DND-41 (cell line): ENCODE results near the gene TPRX1.

Experiments used
- ATAC-seq: fragments of 200-7000 bp; cut with Tn5 transposase; 3 replicates; pipeline ENCODE4 v1.9.1; 2021; ENCODE audit warnings: low read depth; ENCODE audit not compliant: insufficient read depth
- DNase-seq: peaks from one replicate; pipeline ENCODE4 v3.0.0-alpha.2; 2020
- H2AFZ ChIP-seq: 2 replicates; pipeline ENCODE4 v1.6.0; 2012; ENCODE audit warnings: low read depth, low read length
- H3K27ac ChIP-seq: 2 replicates; pipeline ENCODE4 v1.5.1; 2012; ENCODE audit warnings: low read length, inconsistent platforms
- H3K27me3 ChIP-seq: fragments of 200-600 bp; sonication (generic); 2 replicates; pipeline ENCODE4 v1.6.0; 2012; ENCODE audit warnings: low read length, mild to moderate bottlenecking, inconsistent platforms; ENCODE audit not compliant: insufficient read depth, poor library complexity
- H3K36me3 ChIP-seq: 2 replicates; pipeline ENCODE4 v1.5.1; 2012; ENCODE audit warnings: low read length, inconsistent platforms; ENCODE audit not compliant: insufficient read depth
- H3K4me1 ChIP-seq: 2 replicates; pipeline ENCODE4 v1.5.1; 2012; ENCODE audit warnings: mild to moderate bottlenecking, low read length; ENCODE audit not compliant: insufficient read depth
- H3K4me2 ChIP-seq: 2 replicates; pipeline ENCODE4 v1.6.0; 2012; ENCODE audit warnings: mild to moderate bottlenecking, moderate library complexity, low read length, inconsistent platforms; ENCODE audit not compliant: insufficient read depth
- H3K4me3 ChIP-seq, 2 experiments: fragments of 200-600 bp in 1 of 2; shearing (Covaris generic) in 1 of 2; 2 replicates each; pipeline ENCODE4 v1.5.1; 2012 to 2016; ENCODE audit warnings: inconsistent platforms in 2 of 2, low read length in 2 of 2, mild to moderate bottlenecking in 2 of 2, low read depth in 1 of 2, moderate library complexity in 1 of 2
- H3K79me2 ChIP-seq: 2 replicates; pipeline ENCODE4 v1.6.0; 2012; ENCODE audit warnings: low read length, inconsistent platforms; ENCODE audit not compliant: insufficient read depth
- H3K9ac ChIP-seq: 2 replicates; pipeline ENCODE4 v1.6.0; 2012; ENCODE audit warnings: low read depth, mild to moderate bottlenecking, inconsistent platforms, low read length, moderate library complexity
- H3K9me3 ChIP-seq: 2 replicates; pipeline ENCODE4 v1.5.1; 2012; ENCODE audit warnings: low read length, moderate library complexity, mild to moderate bottlenecking, inconsistent platforms; ENCODE audit not compliant: insufficient read depth, severe bottlenecking
- H4K20me1 ChIP-seq: 2 replicates; pipeline ENCODE4 v1.6.0; 2012; ENCODE audit warnings: low read length; ENCODE audit not compliant: insufficient read depth
- CTCF ChIP-seq: IDR thresholded peaks from 2 replicates; pipeline ENCODE4 v1.5.1; 2012; ENCODE audit warnings: borderline replicate concordance, low read length, moderate library complexity, mild to moderate bottlenecking; ENCODE audit not compliant: poor library complexity, severe bottlenecking; ENCODE audit errors: extremely low read depth
- EZH2 ChIP-seq: IDR thresholded peaks from 3 replicates; pipeline ENCODE4 v1.6.1; 2012; ENCODE audit warnings: borderline replicate concordance, low read depth, mild to moderate bottlenecking, moderate library complexity, low read length, inconsistent platforms; ENCODE audit not compliant: severe bottlenecking

TPRX1 gene

GRCh38 chr19:47842941-47843340 is 38.6 kb upstream of the TPRX1 start:
- H3K9me3 ChIP-seq, result no peaks in the 10 kb centered on the region
- H3K79me2 ChIP-seq, result no peaks in the 10 kb centered on the region
- no peak overlapping the region for H3K9ac ChIP-seq
- no peak for ATAC-seq
- no peak overlapping the region for H3K4me2 ChIP-seq
- TF ChIP-seq CTCF, result no peak
- TF ChIP-seq EZH2, result no peak
- no peak for DNase-seq
- no peak overlapping the region for H2AFZ ChIP-seq
- H4K20me1 ChIP-seq, result no peaks in the 10 kb centered on the region
- H3K4me1 ChIP-seq, result no peaks in the 10 kb centered on the region
- no peak overlapping the region for H3K27ac ChIP-seq
- H3K27me3 ChIP-seq, result peaks cover 4% of the 10 kb centered on the region
- H3K4me3 ChIP-seq, result no peak overlapping the region
- no peaks in the 10 kb centered on the region for H3K36me3 ChIP-seq

- Histone ChIP-seq H3K27ac (no peak overlapping the region), H3K4me2 (no peak overlapping the region), H3K9ac (no peak overlapping the region), H2AFZ (no peak overlapping the region), H4K20me1 (no peaks in the 10 kb centered on the region), H3K27me3 (peaks cover 4% of the 10 kb centered on the region), H3K4me1 (no peaks in the 10 kb centered on the region), H3K79me2 (no peaks in the 10 kb centered on the region), H3K9me3 (no peaks in the 10 kb centered on the region), H3K36me3 (no peaks in the 10 kb centered on the region), H3K4me3 (no peak overlapping the region)
- TF ChIP-seq CTCF (no peak), EZH2 (no peak)
- ATAC-seq (no peak), DNase-seq (no peak)
These were observed 35.6 kb upstream of the TPRX1 start for GRCh38 chr19:47839913-47840312.

GRCh38 chr19:47839411-47839810 is 35.1 kb upstream of the TPRX1 start:
- Histone ChIP-seq H3K4me3 (no peak overlapping the region), H2AFZ (no peak overlapping the region), H3K9ac (no peak overlapping the region), H3K4me1 (no peaks in the 10 kb centered on the region), H3K36me3 (no peaks in the 10 kb centered on the region), H4K20me1 (no peaks in the 10 kb centered on the region), H3K4me2 (no peak overlapping the region), H3K27me3 (peaks cover 4% of the 10 kb centered on the region), H3K79me2 (no peaks in the 10 kb centered on the region), H3K27ac (no peak overlapping the region), H3K9me3 (no peaks in the 10 kb centered on the region)
- DNase-seq, result no peak
- no peak for ATAC-seq
- TF ChIP-seq CTCF (no peak), EZH2 (no peak)

GRCh38 chr19:47836038-47836437 is 31.7 kb upstream of the TPRX1 start:
- ATAC-seq, result no peak
- H4K20me1 ChIP-seq, result no peaks in the 10 kb centered on the region
- no peaks in the 10 kb centered on the region for H3K79me2 ChIP-seq
- no peak for TF ChIP-seq CTCF
- TF ChIP-seq EZH2, result no peak
- H3K4me3 ChIP-seq, result no peak overlapping the region
- DNase-seq, result no peak
- H3K4me2 ChIP-seq, result no peak overlapping the region
- H3K9ac ChIP-seq, result no peak overlapping the region
- H3K27ac ChIP-seq, result no peak overlapping the region
- no peaks in the 10 kb centered on the region for H3K4me1 ChIP-seq
- no peaks in the 10 kb centered on the region for H3K9me3 ChIP-seq
- H3K27me3 ChIP-seq, result no peaks in the 10 kb centered on the region
- H2AFZ ChIP-seq, result no peak overlapping the region
- H3K36me3 ChIP-seq, result no peaks in the 10 kb centered on the region
